ENCODE measurements around the gene ALG9.

DNA sequence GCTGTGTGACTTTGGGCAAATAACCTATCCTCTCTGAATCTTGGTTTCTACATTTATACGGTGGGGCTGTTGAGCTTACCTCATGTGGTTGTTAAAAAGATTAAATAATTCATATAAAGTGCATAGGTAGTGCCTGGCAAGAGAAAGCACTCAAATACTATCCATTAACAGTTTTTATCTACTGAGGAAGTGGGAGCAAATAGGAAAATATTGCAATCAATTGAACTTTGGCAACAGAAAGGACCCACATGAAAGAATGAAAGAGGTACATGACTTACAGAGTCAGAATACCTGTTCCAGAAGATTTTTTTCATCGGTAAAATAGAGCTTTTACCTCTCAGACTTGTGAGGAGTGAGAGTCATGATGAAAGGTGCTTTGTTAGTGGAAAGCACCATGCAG, 98.8 kb downstream of the ALG9 start:
- TF ChIP-seq CTCF (conservative IDR thresholded peaks at IDR 0.05 in 1 of 2, IDR thresholded peaks at IDR 0.05 in 1 of 2; ENCODE audit: low read depth in 1 of 2, low read length in 2 of 2) (no peak), EZH2 (IDR thresholded peaks at IDR 0.05; ENCODE audit: low read length, missing control alignments) (no peak)
